ENCODE measurements around the gene OLFM4. TPM values are rescaled to one million over a fixed set of nuclear protein-coding genes. Genes with fewer than 3 reads are reported as not detected.

OLFM4 gene
- polyA plus RNA-seq, 5 donors, result 0.08 to 0.41 (median 0.28) TPM

DNA sequence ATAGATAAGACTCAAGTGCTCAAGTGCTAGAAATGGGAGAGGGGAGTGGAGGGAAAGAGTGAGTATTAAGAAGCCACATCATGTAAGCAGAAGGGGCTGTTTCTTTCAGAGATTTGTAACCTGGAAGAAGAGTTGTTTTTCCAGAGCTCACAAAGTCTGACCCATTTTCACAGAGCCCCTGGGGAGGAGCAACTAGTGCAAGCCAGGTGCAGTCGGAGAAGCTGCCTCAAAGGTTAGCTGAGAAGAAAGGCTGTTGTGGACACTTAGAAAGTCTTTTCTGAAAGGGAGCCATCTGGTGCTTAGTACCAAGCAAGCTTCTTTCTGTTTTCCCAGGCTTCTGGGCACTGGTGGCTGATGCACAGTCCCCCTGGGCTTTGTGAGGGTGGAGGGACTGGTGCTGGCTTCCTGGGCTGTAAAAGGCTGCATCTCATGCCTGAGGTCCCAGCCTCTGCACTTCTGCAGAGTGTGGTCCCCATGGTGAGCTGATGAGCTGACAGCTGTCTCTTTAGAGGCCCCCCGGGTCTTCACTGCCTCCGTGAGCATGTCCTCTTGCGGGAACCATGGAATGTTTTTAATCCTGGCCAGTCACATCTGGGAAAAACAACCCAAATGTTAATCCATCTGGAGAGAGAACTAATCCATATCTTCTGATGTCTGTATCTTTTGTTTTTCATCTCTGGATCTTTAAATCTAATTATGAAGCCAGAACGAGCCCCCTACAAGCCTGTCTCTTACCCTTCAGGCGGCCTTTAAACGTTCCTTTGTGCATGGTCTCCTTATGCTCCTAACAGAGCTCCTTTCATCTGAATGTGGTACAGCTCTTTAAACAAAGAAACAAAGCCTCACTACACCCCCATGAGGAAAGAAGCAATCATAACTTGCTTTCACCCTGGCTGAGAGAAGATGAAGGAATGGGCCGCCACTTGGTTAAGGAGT is 40.2 kb downstream of the OLFM4 start:
- DNase-seq, result no peak

DNA sequence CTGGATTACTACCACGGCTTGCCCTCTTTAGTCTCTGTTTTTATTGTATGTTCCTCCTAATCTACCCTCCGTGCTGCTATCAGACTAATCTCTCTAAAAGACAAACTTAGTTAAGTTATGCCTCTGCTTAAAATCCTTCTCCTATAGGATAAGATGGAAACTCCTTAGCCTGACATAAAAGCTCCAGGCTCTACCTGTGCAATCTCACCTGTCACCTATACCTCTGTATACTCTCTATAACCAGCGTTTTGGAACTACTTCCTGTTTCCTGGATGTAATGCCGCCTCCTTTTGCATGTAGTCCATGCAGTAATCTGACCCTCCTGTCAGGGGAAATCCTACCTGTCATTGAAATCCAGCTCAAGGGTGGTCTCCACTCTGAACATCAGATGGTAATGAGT is 41.2 kb downstream of the OLFM4 start:
- DNase-seq, result no peak

DNA sequence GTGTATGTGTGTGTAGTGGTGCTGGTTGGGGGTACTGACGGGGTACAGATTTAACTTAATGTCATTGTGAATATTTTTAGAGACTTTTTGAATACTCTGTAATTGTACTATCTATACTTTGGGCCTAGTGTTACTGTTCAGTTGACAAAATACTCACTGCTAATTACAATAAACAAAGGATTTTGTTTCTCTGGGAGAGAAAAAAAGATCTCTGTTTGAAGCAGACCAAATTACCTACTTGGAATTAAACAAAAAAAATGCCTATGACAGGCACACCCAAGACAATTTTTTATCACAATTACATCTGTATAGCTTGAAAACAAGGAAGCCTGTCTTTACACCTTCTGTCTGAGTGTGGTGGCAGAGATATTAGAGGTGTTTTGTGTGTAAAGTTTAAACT is 45.1 kb downstream of the OLFM4 start:
- DNase-seq, result no peak

GRCh38 chr13:53074114-53074513 is 45.5 kb downstream of the OLFM4 start:
- no peak for DNase-seq

- no peak for DNase-seq
Observed at GRCh38 chr13:53075356-53076041, 46.9 kb downstream of the OLFM4 start.

GRCh38 chr13:53079691-53080090 is 51.1 kb downstream of the OLFM4 start:
- no peak for DNase-seq

- no peak for DNase-seq
Observed at GRCh38 chr13:53088871-53089270, 60.3 kb downstream of the OLFM4 start.

DNA sequence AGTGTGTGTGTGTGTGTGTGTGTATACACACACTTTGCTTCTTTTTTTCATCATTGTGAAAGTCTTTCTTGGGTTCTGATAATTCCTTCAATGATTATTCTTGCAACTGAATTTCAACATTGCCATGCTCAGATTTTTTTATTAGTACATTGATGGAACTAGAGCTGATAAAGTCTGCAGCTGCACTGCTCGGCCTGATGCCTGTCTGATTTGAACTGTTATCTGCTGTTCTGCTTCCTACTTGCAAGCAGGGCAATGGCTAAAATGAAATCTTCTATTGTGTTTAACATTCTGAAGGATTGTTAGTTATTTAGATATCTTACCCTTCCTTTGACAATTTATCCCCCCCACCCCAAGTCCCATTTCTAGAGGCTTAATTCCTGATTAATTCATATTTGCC is 61.3 kb downstream of the OLFM4 start:
- DNase-seq, result no peak

DNA sequence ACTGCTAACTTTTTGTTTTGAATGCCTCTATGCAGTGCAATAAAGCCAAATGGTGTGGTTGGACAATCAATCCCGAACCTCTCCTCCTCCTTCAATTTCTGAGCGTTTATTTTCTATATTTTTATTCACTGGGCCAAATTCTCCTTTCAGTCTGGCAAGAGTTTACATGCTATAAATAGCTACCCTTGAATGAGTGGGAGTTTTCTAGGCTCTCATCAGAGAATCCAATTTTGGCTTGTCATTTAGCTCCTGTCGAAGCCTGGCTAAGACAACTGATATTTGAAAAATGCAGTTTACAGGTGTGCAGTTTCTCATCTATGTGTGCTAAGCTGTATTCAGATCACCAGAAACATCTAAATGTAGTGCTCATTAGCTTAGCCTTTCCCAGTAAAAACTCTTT is 61.8 kb downstream of the OLFM4 start:
- no peak for DNase-seq

- DNase-seq, result no peak
Observed at GRCh38 chr13:53092931-53093330, 64.3 kb downstream of the OLFM4 start.

- DNase-seq, result no peak
Observed at GRCh38 chr13:53098455-53098854, 69.8 kb downstream of the OLFM4 start.

DNA sequence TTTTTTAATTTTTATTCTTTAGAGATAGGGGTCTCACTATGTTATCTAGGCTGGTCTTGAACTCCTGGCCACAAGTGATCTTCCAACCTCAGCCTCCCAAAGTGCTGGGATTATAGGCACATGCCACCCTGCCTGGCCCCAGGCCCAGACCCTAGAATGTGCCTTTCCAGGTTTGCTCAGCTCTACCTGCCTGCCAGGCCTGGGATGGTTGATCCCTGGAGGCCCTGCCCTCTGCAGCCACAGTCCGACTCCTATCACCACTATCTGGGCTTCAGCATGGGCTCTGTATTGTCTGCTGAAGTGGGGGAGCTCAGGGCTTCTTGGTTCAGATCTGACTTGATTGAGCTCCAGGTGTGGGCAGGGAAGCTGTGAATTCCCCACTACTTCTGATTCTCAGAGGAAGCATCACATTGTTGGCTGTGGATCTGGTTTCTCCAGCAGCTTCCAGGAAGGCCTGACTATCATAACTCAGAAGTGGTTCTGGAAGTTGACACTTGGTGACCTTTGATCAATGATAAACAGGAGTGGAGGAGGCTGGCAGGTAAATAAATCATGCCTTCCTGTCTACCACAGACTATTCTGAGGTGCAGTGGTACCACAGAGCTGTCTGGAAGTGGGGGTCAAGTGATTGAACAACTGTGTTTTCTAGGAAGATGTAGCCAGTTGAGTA is 71.9 kb downstream of the OLFM4 start:
- no peak for DNase-seq

Other genes with a start within 250 kb of the OLFM4 start
- gene PCDH8, start 180.2 kb upstream of the OLFM4 start, polyA plus RNA-seq (ENCODE audit: insufficient read depth in 1 of 5, insufficient read length in 5 of 5, low replicate concordance in 1 of 5), result under 1 TPM in 2 of 5 donors, not detected in 3; 0.04 to 0.10 TPM